Ammon's horn (tissue), 1 donor: ENCODE data around the gene EYA3.
A peak's percentile ranks its signal among the peaks of the same experiment; 100 is the strongest.
"Not testable (repeated sequence)": the region's sequence is repeated elsewhere in the genome, so short reads cannot be mapped to it uniquely, and the experiment has no call there.

Experiments used
- DNase-seq: peaks from one replicate; pipeline ENCODE4 v3.0.0-alpha.2; 2016; ENCODE audit warnings: low spot score

Gene EYA3

DNA sequence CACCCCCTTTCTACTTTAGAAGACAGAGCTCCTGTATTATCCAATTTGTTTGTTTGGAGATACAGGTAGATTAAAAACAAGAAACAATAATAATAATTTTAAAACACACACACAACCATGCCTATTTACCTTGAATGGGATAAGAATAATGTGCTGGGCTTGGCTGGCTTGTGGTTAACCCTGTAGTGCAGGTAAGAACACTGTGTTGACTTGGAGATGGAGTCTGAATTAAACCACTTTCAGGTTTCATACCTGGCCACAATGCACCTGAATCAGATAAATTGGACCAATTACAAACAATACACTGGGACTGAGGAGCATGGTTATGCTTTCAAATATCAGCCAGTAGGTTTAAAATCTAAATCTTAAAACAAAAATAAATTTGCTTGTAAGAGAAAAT is 60.8 kb downstream of the EYA3 start:
- DNase-seq = no peak

DNA sequence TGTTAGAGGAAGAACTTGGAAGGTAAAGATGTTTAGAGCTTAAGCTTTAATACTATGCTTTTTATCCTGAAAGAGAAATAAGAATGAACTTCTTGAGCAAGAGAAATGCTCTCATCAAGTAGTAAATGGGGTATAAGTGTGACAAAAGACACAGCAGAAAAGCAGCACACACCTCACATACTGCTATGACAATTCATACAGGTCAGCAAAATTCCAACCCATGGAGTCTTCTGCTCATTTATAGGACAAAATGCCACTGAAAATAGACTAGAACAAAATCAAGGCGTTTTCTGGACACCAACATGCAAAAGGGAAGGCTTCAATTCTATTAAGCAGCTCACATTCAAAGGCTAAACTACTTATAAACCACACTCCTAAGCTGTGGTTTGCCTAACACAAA is 61.2 kb downstream of the EYA3 start:
- no peak for DNase-seq

DNA sequence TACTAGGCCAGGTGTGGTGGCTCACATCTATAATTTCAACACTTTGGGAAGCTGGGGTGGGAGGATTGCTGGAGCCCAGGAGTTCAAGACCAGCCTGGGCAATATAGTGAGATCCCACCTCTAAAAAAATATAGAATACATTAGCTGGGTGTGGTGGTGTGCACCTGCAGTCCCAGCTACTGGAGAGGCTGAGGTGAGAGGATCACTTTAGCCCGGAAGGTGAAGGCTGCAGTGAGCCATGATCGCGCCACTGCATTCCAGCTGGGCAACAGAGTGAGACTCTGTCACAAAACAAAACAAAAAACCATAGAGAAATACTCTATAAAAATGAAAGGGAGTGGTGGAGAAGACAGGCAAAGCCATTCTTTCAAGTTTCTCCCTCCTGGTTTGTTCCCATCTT is 62.1 kb downstream of the EYA3 start:
- DNase-seq = no peak

DNA sequence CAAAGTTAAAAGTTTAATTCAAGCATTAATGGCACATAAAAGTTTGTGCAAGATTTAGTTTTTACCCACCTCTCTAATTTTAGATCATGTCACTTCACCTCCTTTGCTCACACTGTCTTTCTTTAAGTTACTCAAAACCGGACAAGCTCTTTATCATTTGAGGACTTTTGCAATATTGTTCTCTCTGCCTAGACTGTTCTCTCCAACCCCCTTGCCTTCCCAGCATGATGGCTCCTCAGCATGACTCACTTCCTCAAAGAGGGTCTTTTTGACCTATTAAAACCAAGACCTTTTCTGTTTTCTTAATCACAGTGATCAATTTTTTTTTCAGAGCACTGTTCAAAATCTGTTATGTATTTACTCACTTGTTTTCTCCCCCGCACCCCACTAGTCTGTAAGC is 67.3 kb downstream of the EYA3 start:
- DNase-seq = no peak

DNA sequence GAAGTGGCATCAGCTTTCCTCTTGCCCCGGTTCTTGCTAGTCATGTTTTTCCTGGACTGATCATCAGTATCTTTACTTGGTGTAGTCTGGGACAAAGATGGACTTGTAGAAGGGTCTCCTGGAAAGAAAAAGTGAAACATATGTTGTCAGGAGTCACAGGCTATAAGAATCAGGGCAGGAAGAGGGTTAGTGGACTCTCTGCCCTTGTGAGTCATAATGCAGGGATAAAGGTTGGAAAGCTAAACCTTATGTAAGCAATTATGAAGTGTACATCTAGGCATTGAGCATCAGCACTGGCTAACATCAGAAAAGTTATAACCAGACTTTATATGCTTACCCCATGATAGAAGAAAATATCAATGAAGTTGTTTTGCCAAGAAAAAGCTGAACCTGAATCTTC is 77.4 kb downstream of the EYA3 start:
- DNase-seq = no peak

DNA sequence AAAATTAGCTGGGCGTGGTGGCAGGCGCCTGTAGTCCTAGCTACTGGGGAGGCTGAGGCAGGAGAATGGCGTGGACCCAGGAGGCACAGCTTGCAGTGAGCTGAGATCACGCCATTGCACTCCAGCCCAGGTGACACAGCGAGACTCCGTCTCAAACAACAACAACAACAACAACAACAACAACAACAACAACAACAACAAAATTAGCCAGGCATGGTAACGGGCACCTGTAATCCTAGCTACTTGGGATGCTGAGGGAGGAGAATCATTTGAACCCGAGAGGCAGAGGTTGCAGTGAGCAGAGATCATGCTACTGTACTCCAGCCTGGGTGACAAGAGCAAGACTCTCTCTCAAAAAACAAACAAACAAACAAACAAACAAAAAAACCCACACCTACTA is 85.3 kb downstream of the EYA3 start:
- DNase-seq = not testable (repeated sequence)

DNA sequence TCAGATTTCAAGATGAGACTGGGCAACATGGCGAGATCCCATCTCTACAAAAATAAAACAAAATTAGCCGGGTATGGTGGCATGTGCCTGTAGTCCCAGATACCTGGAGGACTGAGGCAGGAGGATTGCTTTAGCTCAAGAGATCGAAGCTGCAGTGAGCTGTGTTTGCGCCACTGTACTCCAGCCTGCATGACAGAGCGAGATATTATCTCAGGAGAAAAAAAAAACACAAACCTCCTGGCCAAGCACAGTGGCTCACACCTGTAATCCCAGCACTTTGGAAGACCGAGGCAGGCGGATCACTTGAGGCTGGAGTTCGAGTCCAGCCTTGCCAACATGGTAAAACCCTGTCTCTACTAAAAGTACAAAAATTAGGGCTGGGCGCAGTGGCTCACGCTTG is 85.8 kb downstream of the EYA3 start:
- no peak for DNase-seq

DNA sequence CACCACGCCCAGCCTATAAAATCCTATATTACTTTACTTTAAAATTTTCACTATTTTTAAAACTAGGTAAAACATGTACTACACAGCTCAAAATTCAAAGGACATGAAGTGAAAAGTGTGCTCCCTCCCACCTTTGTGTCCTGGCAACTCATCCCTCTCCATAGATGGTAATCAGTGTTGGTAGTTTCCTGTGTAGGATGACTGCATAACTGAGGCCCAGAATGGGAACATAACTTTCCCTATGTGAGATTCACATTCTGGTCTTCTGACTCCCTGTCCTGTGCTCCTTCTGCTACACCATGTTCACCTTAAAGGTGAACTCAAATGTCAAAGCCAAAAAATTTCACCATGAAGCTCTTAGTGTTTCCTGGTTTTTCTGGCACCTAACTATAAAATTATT is 89.4 kb downstream of the EYA3 start:
- DNase-seq = no peak

DNA sequence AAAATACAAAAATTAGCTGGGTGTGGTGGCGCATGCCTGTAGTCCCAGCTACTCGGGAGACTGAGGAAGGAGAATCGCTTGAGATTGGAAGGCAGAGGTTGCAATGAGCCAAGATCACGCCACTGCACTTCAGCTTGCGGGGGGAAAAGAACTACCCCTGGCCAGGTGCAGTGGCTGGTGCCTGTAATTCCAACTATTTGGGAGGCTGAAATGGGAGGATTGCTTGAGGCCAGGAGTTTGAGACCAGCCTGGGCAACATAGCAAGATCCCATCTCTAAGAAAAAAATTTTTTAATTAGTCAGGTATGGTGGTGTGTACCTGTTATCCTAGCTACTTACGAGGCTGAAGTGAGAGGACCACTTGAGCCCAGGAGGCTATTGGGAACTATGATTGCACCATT is 93.9 kb downstream of the EYA3 start:
- DNase-seq = not testable (repeated sequence)

DNA sequence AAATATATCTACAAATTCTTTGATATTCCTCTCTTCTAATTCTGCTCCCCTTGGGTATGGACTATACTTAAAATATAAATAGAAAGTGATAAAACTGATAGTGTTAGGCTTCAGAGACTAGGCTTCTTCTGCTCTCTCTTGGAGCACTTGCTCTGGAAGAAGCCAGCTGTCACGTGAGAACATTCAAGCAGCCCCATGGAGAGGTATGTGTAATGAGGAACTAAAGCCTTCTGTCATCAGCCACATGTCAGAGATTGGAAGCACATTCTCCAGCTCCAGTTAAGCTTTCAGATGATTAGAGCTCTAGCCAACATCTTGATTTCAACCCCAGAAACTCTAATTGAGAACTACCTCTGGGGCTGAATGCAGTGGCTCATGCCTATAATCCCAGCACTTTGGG is 94.3 kb downstream of the EYA3 start:
- peak; percentile 45 for DNase-seq

DNA sequence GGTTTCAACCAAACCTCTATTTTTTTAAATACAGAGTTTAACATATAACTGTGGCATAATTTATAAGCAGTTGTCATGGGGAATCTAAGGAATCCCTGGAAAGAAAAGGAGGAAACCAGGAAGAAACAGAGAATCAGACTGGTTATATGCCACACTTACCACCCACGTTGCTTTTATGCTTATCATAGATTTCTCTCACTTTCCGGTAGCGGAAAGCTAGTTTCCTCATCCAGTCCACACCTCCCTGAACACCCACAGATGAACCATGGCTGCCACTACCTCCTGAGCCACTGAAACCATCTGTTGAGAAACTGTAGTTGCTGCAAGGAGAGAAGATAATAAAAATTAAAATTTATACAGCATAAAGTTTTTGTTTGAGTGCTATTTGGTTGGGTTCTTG is 95.2 kb downstream of the EYA3 start:
- peak; percentile 54 for DNase-seq

DNA sequence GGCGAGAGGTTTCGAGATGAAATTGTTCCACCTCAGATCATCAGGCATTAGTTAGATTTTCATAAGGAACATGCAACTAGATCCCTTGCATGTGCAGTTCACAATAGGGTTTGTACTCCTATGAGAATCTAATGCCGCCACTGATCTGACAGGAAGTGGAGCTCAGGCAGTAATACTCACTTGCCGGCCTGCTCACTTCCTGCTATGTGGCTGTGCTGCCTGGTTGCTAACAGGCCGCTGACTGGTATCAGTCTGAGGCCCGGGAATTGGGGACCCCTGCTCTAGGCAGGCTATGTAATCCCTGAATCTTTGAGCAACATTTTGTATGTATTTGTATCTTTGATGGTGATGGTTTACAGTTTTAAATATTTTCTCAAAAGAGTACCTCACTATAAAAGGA is 96.1 kb downstream of the EYA3 start:
- DNase-seq = no peak

DNA sequence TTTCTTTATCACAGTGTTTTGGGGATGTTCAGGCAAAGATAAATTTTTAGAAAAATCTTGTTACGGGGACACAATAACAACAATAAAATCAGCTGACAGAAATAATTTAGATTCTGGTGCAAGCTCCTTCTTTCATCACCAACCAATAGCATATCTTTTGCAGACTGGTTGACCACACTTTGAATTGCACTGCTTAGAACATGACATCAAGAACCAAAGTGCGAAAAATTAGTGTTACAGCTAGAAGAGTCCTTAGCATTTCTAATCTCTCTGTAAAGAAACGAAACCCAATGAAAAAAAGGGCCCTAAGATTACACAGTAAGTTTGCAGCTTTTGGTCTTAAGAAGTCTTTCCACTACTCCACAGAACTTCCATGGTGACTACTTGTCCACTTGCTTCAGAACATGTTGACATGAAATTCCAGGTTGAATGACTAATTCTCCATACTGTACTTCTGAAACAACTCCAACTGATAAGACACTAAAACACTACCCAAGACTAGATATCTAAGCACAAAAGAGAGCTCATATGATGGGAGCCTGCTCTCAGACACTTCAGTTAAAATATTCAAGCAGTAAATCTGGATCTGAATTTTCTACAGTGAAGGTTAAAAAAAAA is 97.4 kb downstream of the EYA3 start:
- no peak for DNase-seq

DNA sequence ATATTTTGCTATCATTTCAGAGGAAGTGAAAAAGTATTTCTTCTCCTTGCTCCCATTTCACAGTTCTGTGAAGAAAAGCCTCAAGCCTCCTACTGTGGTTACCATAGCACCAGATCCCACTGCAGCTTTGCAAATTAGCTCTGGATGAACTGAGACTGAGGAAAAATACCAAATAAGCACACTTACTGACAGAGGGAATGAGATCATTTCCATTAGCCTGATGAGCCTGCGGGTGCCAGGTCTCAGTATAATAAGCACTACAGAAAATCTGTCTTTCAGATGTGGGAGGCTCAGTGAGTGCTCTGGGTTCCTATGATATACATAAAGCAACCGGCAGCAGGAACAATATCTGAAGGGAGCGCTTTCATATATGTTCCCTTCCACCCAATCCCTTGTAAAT is 107.3 kb downstream of the EYA3 start:
- peak; percentile 86 for DNase-seq

DNA sequence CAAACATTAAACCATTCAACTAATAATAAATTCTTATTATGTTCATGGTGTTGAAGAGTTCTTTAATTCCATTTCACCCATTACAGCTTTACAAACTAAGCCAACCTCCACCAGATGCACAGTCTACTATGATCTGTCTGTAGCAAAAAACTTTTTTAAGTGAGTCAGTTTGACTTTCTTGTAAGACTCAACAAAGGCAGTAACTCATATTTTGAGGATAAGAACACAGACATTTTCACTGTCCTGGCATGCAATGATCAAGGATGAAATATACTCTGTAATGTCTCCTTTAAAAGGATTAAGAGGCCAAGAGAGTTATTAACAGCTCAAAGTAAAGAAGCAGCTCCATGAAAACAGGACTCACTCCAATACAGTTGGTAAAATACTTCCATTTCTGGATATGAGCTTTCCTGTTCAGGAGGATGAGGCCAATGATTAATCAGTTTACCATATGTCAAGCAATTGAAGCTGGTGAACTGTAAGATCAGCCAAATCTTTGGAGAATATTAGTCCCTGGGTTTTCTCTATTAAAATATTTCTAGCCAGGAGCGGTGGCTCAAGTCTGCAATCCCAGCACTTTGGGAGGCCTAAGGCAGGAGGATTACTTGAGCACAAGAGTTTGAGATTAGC is 108.1 kb downstream of the EYA3 start:
- no peak for DNase-seq

DNA sequence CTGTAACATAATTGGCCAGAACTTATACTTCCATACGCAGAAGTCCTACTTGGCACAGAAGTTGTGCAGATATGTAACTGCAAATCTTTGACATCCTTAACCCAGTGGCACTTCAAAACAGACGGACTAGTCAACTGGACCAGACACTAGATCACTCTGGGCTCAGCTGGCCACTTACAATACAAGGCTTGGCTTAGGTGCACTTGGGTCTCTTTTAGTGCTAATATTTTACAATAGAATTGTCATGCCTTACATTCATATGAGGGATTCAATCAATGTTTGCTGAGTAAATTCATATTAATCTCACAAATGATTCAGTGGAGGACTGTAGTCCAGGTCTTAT is 108.6 kb downstream of the EYA3 start:
- no peak for DNase-seq

DNA sequence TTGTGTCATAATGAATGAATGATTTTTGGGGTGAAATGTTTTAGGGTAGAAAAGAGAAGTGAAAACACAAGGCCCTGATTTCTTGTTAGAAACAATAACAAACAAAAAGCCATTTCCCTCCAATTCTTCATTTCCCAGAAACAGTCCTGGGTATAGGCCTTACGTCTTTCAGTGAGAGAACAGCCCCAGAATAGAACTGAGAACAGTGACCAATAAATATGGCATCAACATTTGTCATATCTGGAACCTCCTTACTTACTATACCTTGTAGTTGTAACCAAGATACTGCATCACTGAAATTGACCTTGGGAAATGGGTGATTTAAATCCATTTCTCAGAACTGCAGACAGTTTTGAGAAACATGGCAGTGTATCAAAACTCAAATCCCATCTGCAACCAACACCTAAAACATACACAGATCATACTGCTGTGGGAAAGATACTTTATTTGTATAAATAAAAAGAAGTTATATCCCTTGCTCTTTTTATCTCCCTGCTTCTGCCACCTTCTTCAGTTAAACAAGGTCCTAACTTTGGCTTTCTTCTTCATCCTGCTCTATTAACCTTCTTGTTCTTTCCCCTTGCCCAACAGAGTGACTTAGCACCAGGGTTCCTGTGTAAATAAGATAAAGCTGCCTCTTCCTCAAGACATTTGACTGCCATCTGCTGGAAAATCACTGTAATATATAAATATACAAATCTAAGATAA is 109.1 kb downstream of the EYA3 start:
- peak; percentile 77 for DNase-seq

DNA sequence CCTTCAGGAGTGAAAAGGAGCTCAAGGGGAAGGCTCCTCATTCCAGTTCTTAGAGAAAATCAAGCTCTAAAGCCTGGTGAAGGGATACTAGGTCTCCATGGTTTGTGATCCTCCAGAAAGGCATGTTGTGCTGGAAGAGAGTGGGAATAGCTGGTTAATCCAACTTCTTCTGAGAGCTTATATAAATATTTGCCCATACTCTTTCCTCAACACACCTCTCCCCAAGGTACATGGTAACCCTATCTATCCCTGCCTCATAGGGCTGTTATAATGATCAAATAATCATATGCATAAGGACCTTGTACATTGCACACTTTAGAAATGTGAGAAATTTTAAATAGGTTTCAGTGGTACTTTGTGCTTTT is 114.0 kb downstream of the EYA3 start:
- DNase-seq = no peak

DNA sequence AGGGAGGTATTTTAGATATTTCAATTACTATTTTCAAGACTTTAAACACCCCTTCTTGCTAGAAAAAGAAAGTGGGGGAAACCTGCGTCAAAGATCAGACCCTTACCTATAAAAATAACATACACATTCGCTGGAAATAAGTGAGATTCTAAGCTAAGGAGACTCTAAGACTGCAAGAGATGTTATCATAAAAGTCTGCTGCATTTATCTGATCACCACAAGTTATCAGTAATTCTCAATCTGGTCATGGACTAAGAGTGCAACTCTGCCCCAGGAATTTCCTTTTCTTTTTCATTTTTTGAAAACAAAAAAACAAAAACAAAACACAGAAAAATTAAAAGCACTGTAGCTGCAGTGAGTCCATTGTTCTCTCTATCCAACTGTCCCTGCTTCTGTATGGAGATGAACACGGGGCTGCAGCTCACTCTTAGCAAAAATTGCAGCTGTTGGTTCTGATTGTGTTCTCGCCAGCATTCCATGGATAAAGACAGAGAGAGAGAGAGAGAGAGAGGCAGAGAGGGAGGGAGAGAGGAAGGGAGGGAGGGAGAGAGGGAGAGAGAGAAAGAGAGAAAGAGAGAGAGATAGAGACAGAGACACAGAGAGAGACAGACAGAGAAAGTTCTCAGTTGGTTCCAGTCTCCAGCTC is 114.5 kb downstream of the EYA3 start:
- DNase-seq = peak; percentile 60

DNA sequence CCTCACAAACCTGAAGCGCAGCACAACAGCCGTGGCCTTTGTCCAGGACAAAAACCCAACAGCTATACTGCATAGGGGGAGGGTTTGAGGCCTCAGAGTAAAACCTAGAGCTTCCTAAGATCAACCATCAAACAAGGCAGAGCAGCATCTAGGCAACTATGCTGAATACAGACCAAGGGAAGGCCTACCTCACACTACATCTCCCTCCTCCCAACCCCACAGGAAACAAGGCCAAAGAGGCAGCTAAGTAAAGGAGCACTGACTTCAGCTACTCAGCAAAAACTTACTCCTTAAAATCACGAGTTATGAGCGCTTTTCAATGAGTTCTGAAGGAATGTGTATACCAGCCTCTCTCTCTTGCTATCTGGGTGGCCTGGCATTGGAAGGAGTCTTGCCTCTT is 116.3 kb downstream of the EYA3 start:
- no peak for DNase-seq

DNA sequence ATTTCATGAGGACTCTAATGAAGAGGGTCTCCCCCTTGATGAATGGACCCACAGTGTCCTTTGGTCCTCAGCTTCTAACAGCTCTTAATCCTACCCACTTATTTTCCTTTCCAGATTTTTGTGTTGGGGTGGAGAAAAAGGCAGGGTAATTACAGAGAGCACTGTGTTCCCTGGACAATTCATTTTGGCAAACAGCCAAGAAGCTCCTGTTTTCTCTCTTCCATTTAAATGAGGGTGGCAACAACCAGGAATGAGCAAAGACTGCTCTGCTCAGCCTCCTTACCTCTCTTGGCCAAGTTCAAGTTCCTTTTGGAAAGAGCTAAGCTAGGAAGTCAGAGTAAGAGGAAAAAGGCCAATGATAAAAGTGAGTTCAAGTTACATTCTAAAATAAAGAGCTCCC is 116.7 kb downstream of the EYA3 start:
- DNase-seq = peak; percentile 46

DNA sequence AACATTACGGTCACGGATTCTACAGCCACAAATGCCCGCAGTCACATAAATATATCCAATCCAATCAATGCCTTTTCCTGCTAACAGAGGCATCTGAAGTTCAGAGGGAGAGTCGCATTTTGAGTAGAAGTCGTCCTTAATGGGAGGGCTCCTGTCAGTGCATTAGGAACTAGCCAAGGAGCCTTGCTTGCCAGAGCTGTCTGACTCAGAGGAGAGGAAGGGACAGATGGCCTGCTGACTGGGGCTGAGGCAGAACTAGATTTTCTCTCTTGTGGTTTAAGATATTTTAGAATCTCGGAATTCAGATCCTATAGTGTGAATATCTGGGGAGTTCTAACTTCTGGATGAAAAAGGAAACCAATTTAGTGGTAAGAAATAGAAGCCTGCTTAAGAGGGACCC is 118.0 kb downstream of the EYA3 start:
- peak; percentile 67 for DNase-seq

DNA sequence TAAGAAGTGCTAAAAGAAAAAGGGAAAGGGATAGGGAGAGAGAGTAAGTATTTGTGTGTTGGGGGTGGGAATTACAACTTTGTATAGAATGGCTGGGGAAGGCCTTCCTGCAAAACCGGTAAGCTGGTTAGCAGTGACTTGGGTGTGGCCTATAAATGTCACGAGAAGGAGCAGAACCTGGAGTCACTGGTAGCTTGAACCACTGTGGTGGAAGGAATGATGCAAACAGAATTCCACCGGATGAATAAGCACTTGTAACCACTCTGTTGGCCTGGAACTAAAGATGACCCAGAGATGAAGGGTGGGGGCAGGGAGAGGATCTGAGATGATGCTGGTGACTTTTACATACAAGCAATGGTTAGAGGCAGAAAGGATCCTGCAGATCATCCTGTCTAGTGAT is 119.7 kb downstream of the EYA3 start:
- DNase-seq = no peak
